ENCODE data around the gene ABHD17A.
A peak's percentile ranks its signal among the peaks of the same experiment; 100 is the strongest.
"Not testable (repeated sequence)": the region's sequence is repeated elsewhere in the genome, so short reads cannot be mapped to it uniquely, and the experiment has no call there.

ABHD17A gene

GRCh38 chr19:1879982-1880381 is 5.3 kb downstream of the ABHD17A start:
- not testable (repeated sequence) for DNase-seq

GRCh38 chr19:1878583-1878982 is 6.7 kb downstream of the ABHD17A start:
- DNase-seq, result not testable (repeated sequence)

- not testable (repeated sequence) for DNase-seq
These were observed 8.0 kb downstream of the ABHD17A start for GRCh38 chr19:1877280-1877660.

- DNase-seq, result not testable (repeated sequence)
These were observed 8.6 kb downstream of the ABHD17A start for GRCh38 chr19:1876496-1877279.

- DNase-seq, result peak; percentile 52
These were observed 9.4 kb downstream of the ABHD17A start for GRCh38 chr19:1875646-1876495.

- not testable (repeated sequence) for DNase-seq
These were observed 10.0 kb downstream of the ABHD17A start for GRCh38 chr19:1875265-1875645.

- DNase-seq, result no peak
These were observed 10.6 kb downstream of the ABHD17A start for GRCh38 chr19:1874554-1875185.

GRCh38 chr19:1873524-1874473 is 11.5 kb downstream of the ABHD17A start:
- DNase-seq, result no peak

- no peak for DNase-seq
These were observed 12.3 kb downstream of the ABHD17A start for GRCh38 chr19:1872807-1873523.

- no peak for DNase-seq
These were observed 13.7 kb downstream of the ABHD17A start for GRCh38 chr19:1871630-1872029.

GRCh38 chr19:1871140-1871597 is 14.1 kb downstream of the ABHD17A start:
- DNase-seq, result no peak

GRCh38 chr19:1868971-1869370 is 16.3 kb downstream of the ABHD17A start:
- DNase-seq, result no peak

- no peak for DNase-seq
These were observed 18.0 kb downstream of the ABHD17A start for GRCh38 chr19:1867349-1867724.

- no peak for DNase-seq
These were observed 18.5 kb downstream of the ABHD17A start for GRCh38 chr19:1866693-1867348.

- no peak for DNase-seq
These were observed 19.9 kb downstream of the ABHD17A start for GRCh38 chr19:1865172-1866010.

- DNase-seq, result no peak
These were observed 20.7 kb downstream of the ABHD17A start for GRCh38 chr19:1864480-1865171.

GRCh38 chr19:1863638-1864479 is 21.4 kb downstream of the ABHD17A start:
- peak; percentile 66 for DNase-seq

GRCh38 chr19:1863328-1863637 is 22.0 kb downstream of the ABHD17A start, which contains the start of gene KLF16:
TSS of gene KLF16 (minus strand) at chr19:1863579. CDS start at chr19:1863497, 82 bp downstream.
- no peak for DNase-seq
